Stimulated activated CD4-positive, alpha-beta T cell treated with anti-CD3 and anti-CD28 coated beads, Interleukin-2, amount 100 ng/mL, for 48 hours (primary cell): Measurements from ENCODE around the gene PLD6.
"Not testable (repeated sequence)": the region's sequence is repeated elsewhere in the genome, so short reads cannot be mapped to it uniquely, and the experiment has no call there.

Experiments used
- DNase-seq, 2 donors: peaks; one replicate each; pipeline ENCODE4 v3.0.0-alpha.2; 2020

PLD6 gene

GRCh38 chr17:17206124-17206912 is at the start of gene PLD6:
Gene PLD6 (minus strand): TSS chr17:17206333. CDS start chr17:17206286, 47 bp downstream.
- peak; percentile 86 to 92 for DNase-seq

- not testable (repeated sequence) for DNase-seq
These were observed 49.6 kb upstream of the PLD6 start for GRCh38 chr17:17255689-17256088.

- no peak for DNase-seq
These were observed 47.9 kb upstream of the PLD6 start for GRCh38 chr17:17254036-17254435.

GRCh38 chr17:17253406-17253805 is 47.3 kb upstream of the PLD6 start:
- DNase-seq = no peak

- DNase-seq = no peak
These were observed 46.1 kb upstream of the PLD6 start for GRCh38 chr17:17252149-17252661.

- no peak for DNase-seq
These were observed 40.7 kb upstream of the PLD6 start for GRCh38 chr17:17246879-17247278.

- no peak for DNase-seq
These were observed 37.0 kb upstream of the PLD6 start for GRCh38 chr17:17243163-17243562.

- DNase-seq = no peak
These were observed 36.1 kb upstream of the PLD6 start for GRCh38 chr17:17242246-17242645.

- no peak for DNase-seq
These were observed 35.5 kb upstream of the PLD6 start for GRCh38 chr17:17241656-17242055.

- DNase-seq = no peak
These were observed 33.7 kb upstream of the PLD6 start for GRCh38 chr17:17239832-17240231.

GRCh38 chr17:17237026-17237799 is 31.1 kb upstream of the PLD6 start, which contains the start of gene FLCN:
Gene FLCN (minus strand): TSS chr17:17237168. CDS start chr17:17228137, 9,031 bp downstream.
- DNase-seq = peak; percentile 81 to 87

GRCh38 chr17:17236295-17237025 is 30.3 kb upstream of the PLD6 start:
- DNase-seq = peak in 1 of 2 donors; percentile 2

GRCh38 chr17:17235212-17236174 is 29.4 kb upstream of the PLD6 start:
- no peak for DNase-seq

- DNase-seq = no peak
These were observed 26.1 kb upstream of the PLD6 start for GRCh38 chr17:17232303-17232621.

- no peak for DNase-seq
These were observed 25.6 kb upstream of the PLD6 start for GRCh38 chr17:17231621-17232302.

GRCh38 chr17:17229416-17230384 is 23.6 kb upstream of the PLD6 start:
- DNase-seq = no peak

GRCh38 chr17:17228521-17229279 is 22.6 kb upstream of the PLD6 start:
- no peak for DNase-seq

- DNase-seq = no peak
These were observed 21.7 kb upstream of the PLD6 start for GRCh38 chr17:17227608-17228520.
